SK-N-SH treated with all-trans-retinoic acid at 6 μM for 48 hours (cell line): ENCODE data around the gene LGALS3BP.

ENCODE experiments used
- ESRRG ChIP-seq: fragments of 250-450 bp; sonication (Bioruptor Pico); IDR thresholded peaks from 2 replicates; pipeline ENCODE4 v1.6.1; 2021; ENCODE audit warnings: mild to moderate bottlenecking
- TOX ChIP-seq: fragments of 250-450 bp; sonication (Bioruptor Pico); IDR thresholded peaks from 2 replicates; pipeline ENCODE4 v1.8.0; 2021; ENCODE audit warnings: mild to moderate bottlenecking, moderate library complexity, borderline replicate concordance
- TF ChIP-seq, protein P1 (sequence below): fragments of 250-450 bp; sonication (Bioruptor Pico); IDR thresholded peaks from 2 replicates; pipeline ENCODE4 v1.8.0; 2021; ENCODE audit warnings: low read depth, mild to moderate bottlenecking, moderate library complexity, borderline replicate concordance

DNA sequence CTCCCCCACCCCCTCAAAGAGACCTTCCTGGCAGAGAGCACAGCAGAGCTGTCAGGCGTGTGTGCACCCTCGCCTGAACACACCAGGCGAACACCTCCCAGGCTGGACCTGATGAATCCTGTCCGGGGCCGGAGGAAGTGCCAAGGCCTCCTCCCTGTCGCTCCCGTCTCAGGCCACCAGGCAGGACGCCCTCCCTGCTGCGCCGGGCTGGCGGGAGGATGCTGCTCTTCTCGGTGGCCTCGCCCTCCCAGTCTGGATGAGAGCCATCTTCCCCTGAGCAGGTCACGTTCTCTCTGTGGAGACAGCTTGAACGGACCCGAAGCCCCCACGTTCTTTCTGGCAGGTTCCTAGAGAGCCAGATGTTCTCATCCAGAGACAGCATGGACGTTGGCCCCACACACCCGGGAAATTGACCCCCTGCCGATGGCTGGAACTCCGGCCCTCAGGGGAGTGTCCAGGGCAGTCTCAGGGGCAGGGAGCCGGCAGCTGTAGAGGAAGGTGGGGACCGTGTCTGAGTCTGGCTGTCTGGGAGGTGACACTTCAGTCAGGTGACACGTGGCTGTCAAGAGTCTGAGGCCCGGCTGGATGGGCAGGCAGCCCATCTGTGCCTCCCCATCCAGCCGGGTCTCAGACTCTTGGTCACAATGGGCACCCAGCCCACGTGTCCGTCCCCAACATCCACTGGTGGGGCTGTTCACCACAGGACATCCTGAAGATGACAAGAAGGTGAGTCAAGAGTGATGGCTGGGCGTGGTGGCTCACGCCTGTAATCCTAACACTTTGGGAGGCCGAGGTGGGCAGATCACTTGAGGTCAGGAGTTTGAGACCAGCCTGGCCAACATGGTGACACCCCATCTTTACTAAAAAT is 49.6 kb downstream of the LGALS3BP start:
- TF ChIP-seq ESRRG (CRISPR knock-in tag): no peak
- TF ChIP-seq TOX: no peak
- TF ChIP-seq, protein P1, sequence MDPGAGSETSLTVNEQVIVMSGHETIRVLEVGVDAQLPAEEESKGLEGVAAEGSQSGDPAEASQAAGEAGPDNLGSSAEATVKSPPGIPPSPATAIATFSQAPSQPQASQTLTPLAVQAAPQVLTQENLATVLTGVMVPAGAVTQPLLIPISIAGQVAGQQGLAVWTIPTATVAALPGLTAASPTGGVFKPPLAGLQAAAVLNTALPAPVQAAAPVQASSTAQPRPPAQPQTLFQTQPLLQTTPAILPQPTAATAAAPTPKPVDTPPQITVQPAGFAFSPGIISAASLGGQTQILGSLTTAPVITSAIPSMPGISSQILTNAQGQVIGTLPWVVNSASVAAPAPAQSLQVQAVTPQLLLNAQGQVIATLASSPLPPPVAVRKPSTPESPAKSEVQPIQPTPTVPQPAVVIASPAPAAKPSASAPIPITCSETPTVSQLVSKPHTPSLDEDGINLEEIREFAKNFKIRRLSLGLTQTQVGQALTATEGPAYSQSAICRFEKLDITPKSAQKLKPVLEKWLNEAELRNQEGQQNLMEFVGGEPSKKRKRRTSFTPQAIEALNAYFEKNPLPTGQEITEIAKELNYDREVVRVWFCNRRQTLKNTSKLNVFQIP: no peak
